HepG2 (cell line): ENCODE data around the gene NCOA6. TPM values are rescaled to one million over a fixed set of nuclear protein-coding genes. Genes with fewer than 3 reads are reported as not detected.

Source experiments
- ATAC-seq: fragments of 200-7000 bp; cut with Tn5 transposase; 3 replicates; pipeline ENCODE4 v1.9.1; 2020; ENCODE audit warnings: mild to moderate bottlenecking, moderate library complexity
- BruUV-seq: library from RNA; stranded (reverse); fragments of 400-500 nt; replicated peaks from 2 replicates; lab custom pipeline; 2021; lab: Mats Ljungman, UMichigan
- CTCF ChIA-PET: fragments of 300-600 bp; formaldehyde crosslinking; extraction: SDS; loops from one replicate; lab custom pipeline; 2021; ENCODE audit warnings: low total read pairs, inconsistent platforms, low intra/inter-chr PET ratio; lab: Yijun Ruan, JAX
- POLR2A ChIA-PET: fragments of 350-600 bp; sonication (Branson Sonifier 250); formaldehyde crosslinking; loops from one replicate; lab custom pipeline; 2020; ENCODE audit warnings: antibody characterized with exemption, inconsistent platforms; lab: Yijun Ruan, JAX
- DNase-seq: peaks from one replicate; pipeline ENCODE4 v3.0.0-alpha.2; 2015; ENCODE audit warnings: low spot score
- FAIRE-seq: peaks from 3 replicates; lab custom pipeline; 2011; peaks lifted over from hg19 to GRCh38; lab: Jason Lieb, UNC
- H2AFZ ChIP-seq: one replicate; pipeline ENCODE4 v1.6.1; 2011; ENCODE audit warnings: low read length, inconsistent platforms
- H3K27ac ChIP-seq: fragments of 300-600 bp; 3 replicates; pipeline ENCODE4 v1.8.0; 2011; ENCODE audit warnings: mixed run types, mild to moderate bottlenecking, mixed read lengths, low read length, inconsistent platforms; ENCODE audit not compliant: insufficient read depth; ENCODE audit errors: extremely low read length
- H3K27me3 ChIP-seq, 2 experiments: fragments of 200-600 bp in 1 of 2; 2 replicates in 1 of 2; 3 replicates in 1 of 2; pipeline versions ENCODE4 v1.6.0 to v1.8.0; 2011; ENCODE audit warnings: low read length in 2 of 2, mild to moderate bottlenecking in 2 of 2, moderate library complexity in 2 of 2, inconsistent platforms in 1 of 2; ENCODE audit not compliant: insufficient read depth in 2 of 2, control insufficient read depth in 1 of 2
- H3K36me3 ChIP-seq, 2 experiments: fragments of 200-600 bp in 1 of 2; replicated peaks in 1 of 2; 2 replicates in 1 of 2; 3 replicates in 1 of 2; pipeline versions ENCODE4 v1.5.1 to v1.8.0; 2011; ENCODE audit warnings: low read length in 2 of 2, inconsistent platforms in 1 of 2; ENCODE audit not compliant: insufficient read depth in 2 of 2, control insufficient read depth in 1 of 2
- H3K4me1 ChIP-seq: 2 replicates; pipeline ENCODE4 v1.5.1; 2012; ENCODE audit warnings: low read length, inconsistent platforms; ENCODE audit not compliant: insufficient read depth
- H3K4me2 ChIP-seq: 2 replicates; pipeline ENCODE4 v1.6.0; 2011; ENCODE audit warnings: low read depth, low read length, inconsistent platforms
- H3K4me3 ChIP-seq, 3 experiments: fragments of 200-600 bp in 1 of 3; sonication (generic), shearing (Covaris generic) in 1 of 3; replicated peaks in 1 of 3; 2 replicates each; pipeline ENCODE4 v1.5.1; 2011 to 2016; ENCODE audit warnings: low read length in 3 of 3, inconsistent platforms in 2 of 3, low read depth in 2 of 3, mild to moderate bottlenecking in 2 of 3, control low read depth in 1 of 3, mixed read lengths in 1 of 3; ENCODE audit not compliant: insufficient read depth in 1 of 3
- H3K79me2 ChIP-seq: one replicate; pipeline ENCODE4 v1.6.1; 2011; ENCODE audit warnings: low read length, inconsistent platforms; ENCODE audit not compliant: insufficient read depth
- H3K9ac ChIP-seq: 2 replicates; pipeline ENCODE4 v1.6.0; 2011; ENCODE audit warnings: mild to moderate bottlenecking, low read depth, low read length, inconsistent platforms; ENCODE audit not compliant: insufficient read depth
- H3K9me3 ChIP-seq: 2 replicates; pipeline ENCODE4 v1.5.1; 2012; ENCODE audit warnings: mild to moderate bottlenecking, low read length
- H4K20me1 ChIP-seq: 2 replicates; pipeline ENCODE4 v1.6.0; 2011; ENCODE audit warnings: inconsistent platforms, mild to moderate bottlenecking, low read length, moderate library complexity; ENCODE audit not compliant: insufficient read depth
- ARID4A ChIP-seq: sonication (generic); formaldehyde crosslinking; IDR thresholded peaks from 2 replicates; pipeline ENCODE4 v1.5.0; 2020; ENCODE audit warnings: mild to moderate bottlenecking, missing genetic modification reagents, borderline replicate concordance
- ASH2L ChIP-seq: fragments of 300-600, 200-600 bp; sonication (generic); IDR thresholded peaks from 2 replicates; pipeline ENCODE4 v1.7.0; 2017; ENCODE audit warnings: low read depth, mild to moderate bottlenecking, moderate library complexity, mixed read lengths, low read length; ENCODE audit not compliant: insufficient read length
- LCORL ChIP-seq, 2 experiments: fragments of 450-650 bp in 1 of 2; sonication (generic) in 1 of 2; formaldehyde crosslinking in 1 of 2; IDR thresholded peaks; 2 replicates each; pipeline versions ENCODE4 v1.5.0 to v1.6.1; 2017 to 2020; ENCODE audit warnings: antibody characterized with exemption in 1 of 2, missing genetic modification reagents in 1 of 2
- NFIC ChIP-seq: IDR thresholded peaks from 2 replicates; pipeline ENCODE4 v1.6.1; 2012; ENCODE audit warnings: mild to moderate bottlenecking, low read length, inconsistent platforms
- RAD21 ChIP-seq: fragments of 450-650 bp; formaldehyde crosslinking; IDR thresholded peaks from 2 replicates; pipeline ENCODE4 v1.5.0; 2020; ENCODE audit warnings: mild to moderate bottlenecking
- SRF ChIP-seq: IDR thresholded peaks from 2 replicates; pipeline ENCODE4 v1.6.1; 2011; ENCODE audit warnings: mild to moderate bottlenecking, low read depth, low read length, moderate library complexity
- SRSF9 ChIP-seq: fragments of 200-400 bp; formaldehyde crosslinking; IDR thresholded peaks from 2 replicates; pipeline ENCODE4 v1.6.1; 2018; ENCODE audit warnings: borderline replicate concordance, mild to moderate bottlenecking, low read depth, low read length; ENCODE audit not compliant: insufficient read depth, poor library complexity, severe bottlenecking
- STAG1 ChIP-seq: sonication (generic); formaldehyde crosslinking; IDR thresholded peaks from 2 replicates; pipeline ENCODE4 v1.4.0; 2020; ENCODE audit warnings: missing genetic modification reagents
- TEAD3 ChIP-seq: optimal IDR thresholded peaks from 2 replicates; pipeline ENCODE3; 2016; ENCODE audit warnings: borderline replicate concordance
- ZNF20 ChIP-seq: sonication (generic); formaldehyde crosslinking; IDR thresholded peaks from 2 replicates; pipeline ENCODE4 v1.4.0; 2020; ENCODE audit warnings: mild to moderate bottlenecking, moderate library complexity, missing genetic modification reagents
- ZNF30 ChIP-seq: sonication (generic); formaldehyde crosslinking; IDR thresholded peaks from 2 replicates; pipeline ENCODE4 v1.5.0; 2020; ENCODE audit warnings: mild to moderate bottlenecking, missing genetic modification reagents
- ZNF430 ChIP-seq: sonication (generic); formaldehyde crosslinking; IDR thresholded peaks from 2 replicates; pipeline ENCODE4 v1.9.0; 2021; ENCODE audit warnings: mild to moderate bottlenecking, missing genetic modification reagents
- ZNF792 ChIP-seq: IDR thresholded peaks from 2 replicates; pipeline ENCODE4 v1.6.1; 2016
- ZSCAN25 ChIP-seq: sonication (generic); formaldehyde crosslinking; IDR thresholded peaks from 2 replicates; pipeline ENCODE4 v1.8.0; 2022; ENCODE audit warnings: mild to moderate bottlenecking, missing genetic modification reagents
- WGBS: methylation state at CpG from one replicate; pipeline ENCODE4 v1.1.6; 2017; ENCODE audit warnings: low lambda C conversion rate; 5-methylcytosine and 5-hydroxymethylcytosine counted together
- in situ Hi-C: cut with HindIII; loops from 2 replicates; pipeline ENCODE4 v1.10.0; 2017; ENCODE audit warnings: low pct_unique_long_range_greater_than_20kb; ENCODE audit not compliant: extremely low pct_ligation_motif_present
- intact Hi-C: fragments of 100-400 bp; cut with micrococcal nuclease; formaldehyde crosslinking; loops from one replicate; pipeline ENCODE4 v1.10.0; 2022; ENCODE audit not compliant: unreplicated experiment
- polyA plus RNA-seq, 8 experiments: library from polyadenylated mRNA; depleted of rRNA in 3 of 8; stranded (reverse) in 7 of 8; unstranded in 1 of 8; fragments of >200 nt; fragmentation: Illumina TruSeq in 4 of 8; extraction: Trizol in 4 of 8; gene quantifications; 2 replicates each; pipeline versions ENCODE4 v1.2.1 to v1.2.3, GENCODE V29; 2011 to 2016; ENCODE audit warnings: low read depth in 4 of 8, missing spikeins in 1 of 8, mixed read lengths in 1 of 8; ENCODE audit not compliant: insufficient read depth in 1 of 8
- total RNA-seq, 5 experiments: library from RNA; depleted of rRNA; stranded (reverse); fragments of >200 nt; fragmentation: Illumina TruSeq; extraction: Trizol; gene quantifications; 2 replicates each; pipeline ENCODE4 v1.2.3, GENCODE V29; 2016; ENCODE audit warnings: low read depth in 1 of 5
- TF ChIP-seq, protein P1 (sequence below): sonication (generic); formaldehyde crosslinking; IDR thresholded peaks from 2 replicates; pipeline ENCODE4 v1.8.1; 2023; ENCODE audit warnings: mild to moderate bottlenecking, missing genetic modification reagents
- TF ChIP-seq, protein P2 (sequence below): IDR thresholded peaks from 2 replicates; pipeline ENCODE4 v1.6.1; 2012; ENCODE audit warnings: low read depth, low read length, improper control_type of control experiment

The NCOA6 gene
- total and polyA plus RNA-seq, 2 of the 13 experiments (the other 11 are each of a cell fraction or from before 2014, with no cell fraction given): 11.2 to 29.3 TPM

GRCh38 chr20:34834459-34834893, 9.0 kb upstream of the NCOA6 start:
- in situ Hi-C loops: no loop called here
- no peak overlapping the region for H3K27ac ChIP-seq
- H3K9ac ChIP-seq: no peak overlapping the region
- H3K79me2 ChIP-seq: no peaks in the 10 kb centered on the region
- peak; percentile 47 for DNase-seq
- peak overlapping the region in 1 of 3 experiments; percentile 1; a peak in 1 of 6 replicates for H3K4me3 ChIP-seq
- no peaks in the 10 kb centered on the region for H3K9me3 ChIP-seq
- H2AFZ ChIP-seq: no peak overlapping the region
- BruUV-seq: no TSS peak
- intact Hi-C loops: loop anchor here (1.0 to 10.0 kb wide), 3 partner anchors 126 to 435 kb away; no protein-coding TSS in a partner anchor
- no peaks in the 10 kb centered on the region for H3K27me3 ChIP-seq
- H3K36me3 ChIP-seq: no peaks in the 10 kb centered on the region
- peak; percentile 57 for FAIRE-seq
- CTCF ChIA-PET: interaction anchor here (1.3 to 2.8 kb wide), 4 partner anchors 122 to 435 kb away, joined by 5 to 13 read pairs (median 10); partner anchors contain the start of genes GSS and MYH7B
- no peaks in the 10 kb centered on the region for H4K20me1 ChIP-seq
- 10% methylated on average over 6 of the region's 6 CpGs for WGBS
- POLR2A ChIA-PET: no interaction called here
- peak; percentile 62 for ATAC-seq
- H3K4me2 ChIP-seq: peak overlapping the region; percentile 64
- H3K4me1 ChIP-seq: peaks cover 6% of the 10 kb centered on the region
- no peak for TF ChIP-seq SRF
- no peak for TF ChIP-seq ZSCAN25
- no peak for TF ChIP-seq NFIC
- TF ChIP-seq ZNF792 (CRISPR knock-in tag): no peak
- TF ChIP-seq TEAD3 (CRISPR knock-in tag): peak; percentile 34
- TF ChIP-seq STAG1: peak; percentile 79
- 0 out of 2 replicates have a peak, but pooled peaks have one; percentile 35 for TF ChIP-seq ZNF30 (CRISPR knock-in tag)
- TF ChIP-seq ASH2L: peak; percentile 30
- TF ChIP-seq RAD21: peak; percentile 61; the same call in 1 of the 2 replicates
- TF ChIP-seq LCORL (IDR thresholded peaks at IDR 0.05): no peak
- peak; percentile 69 for TF ChIP-seq LCORL (CRISPR knock-in tag; IDR thresholded peaks at IDR 0.05)
- TF ChIP-seq SRSF9: no peak
- 0 out of 2 replicates have a peak, but pooled peaks have one; percentile 32 for TF ChIP-seq ZNF430 (CRISPR knock-in tag)
- TF ChIP-seq ZNF20 (CRISPR knock-in tag): no peak
- peak; percentile 23; the same call in 1 of the 2 replicates for TF ChIP-seq ARID4A (CRISPR knock-in tag)
- TF ChIP-seq, protein P1, sequence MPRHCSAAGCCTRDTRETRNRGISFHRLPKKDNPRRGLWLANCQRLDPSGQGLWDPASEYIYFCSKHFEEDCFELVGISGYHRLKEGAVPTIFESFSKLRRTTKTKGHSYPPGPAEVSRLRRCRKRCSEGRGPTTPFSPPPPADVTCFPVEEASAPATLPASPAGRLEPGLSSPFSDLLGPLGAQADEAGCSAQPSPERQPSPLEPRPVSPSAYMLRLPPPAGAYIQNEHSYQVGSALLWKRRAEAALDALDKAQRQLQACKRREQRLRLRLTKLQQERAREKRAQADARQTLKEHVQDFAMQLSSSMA (CRISPR knock-in tag): no peak
- TF ChIP-seq, protein P2, sequence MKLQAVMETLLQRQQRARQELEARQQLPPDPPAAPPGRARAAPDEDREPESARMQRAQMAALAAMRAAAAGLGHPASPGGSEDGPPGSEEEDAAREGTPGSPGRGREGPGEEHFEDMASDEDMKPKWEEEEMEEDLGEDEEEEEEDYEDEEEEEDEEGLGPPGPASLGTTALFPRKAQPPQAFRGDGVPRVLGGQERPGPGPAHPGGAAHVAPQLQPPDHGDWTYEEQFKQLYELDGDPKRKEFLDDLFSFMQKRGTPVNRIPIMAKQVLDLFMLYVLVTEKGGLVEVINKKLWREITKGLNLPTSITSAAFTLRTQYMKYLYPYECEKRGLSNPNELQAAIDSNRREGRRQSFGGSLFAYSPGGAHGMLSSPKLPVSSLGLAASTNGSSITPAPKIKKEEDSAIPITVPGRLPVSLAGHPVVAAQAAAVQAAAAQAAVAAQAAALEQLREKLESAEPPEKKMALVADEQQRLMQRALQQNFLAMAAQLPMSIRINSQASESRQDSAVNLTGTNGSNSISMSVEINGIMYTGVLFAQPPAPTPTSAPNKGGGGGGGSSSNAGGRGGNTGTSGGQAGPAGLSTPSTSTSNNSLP: peak; percentile 95
